Measurements from ENCODE around the gene COP1. TPM values are rescaled to one million over a fixed set of nuclear protein-coding genes. Genes with fewer than 3 reads are reported as not detected.
A peak's percentile ranks its signal among the peaks of the same experiment; 100 is the strongest.

The COP1 gene
- polyA plus RNA-seq, 3 donors: 44.0 to 74.2 (median 68.6) TPM

DNA sequence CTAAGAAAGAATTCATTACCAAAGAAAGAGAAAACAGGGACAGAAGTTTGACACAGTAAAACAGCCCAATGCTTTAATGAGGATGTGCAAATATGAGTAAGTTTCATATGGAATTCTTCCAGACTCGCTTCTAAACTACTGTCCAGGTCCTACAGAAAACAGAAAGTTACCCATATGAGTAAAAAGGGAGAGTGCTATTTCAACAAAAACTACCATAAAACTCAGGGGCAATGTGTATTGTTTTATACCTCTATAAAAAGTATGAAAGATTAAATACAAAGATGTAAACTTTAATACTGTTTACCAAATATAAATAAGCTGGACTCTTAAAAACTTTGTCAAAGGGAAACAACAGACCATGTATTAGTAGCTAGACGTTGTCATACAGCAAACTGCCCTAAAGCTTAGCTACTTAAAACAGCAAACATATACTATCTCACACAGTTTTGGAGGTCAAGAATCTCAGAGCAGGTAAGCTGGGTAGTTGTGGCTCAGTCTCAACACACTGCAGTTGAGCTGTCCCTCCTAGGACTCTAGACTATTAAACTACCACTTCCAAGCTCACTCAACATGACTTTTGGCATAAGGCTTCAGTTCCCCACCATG is 174.9 kb downstream of the COP1 start:
- TF ChIP-seq, protein P1, sequence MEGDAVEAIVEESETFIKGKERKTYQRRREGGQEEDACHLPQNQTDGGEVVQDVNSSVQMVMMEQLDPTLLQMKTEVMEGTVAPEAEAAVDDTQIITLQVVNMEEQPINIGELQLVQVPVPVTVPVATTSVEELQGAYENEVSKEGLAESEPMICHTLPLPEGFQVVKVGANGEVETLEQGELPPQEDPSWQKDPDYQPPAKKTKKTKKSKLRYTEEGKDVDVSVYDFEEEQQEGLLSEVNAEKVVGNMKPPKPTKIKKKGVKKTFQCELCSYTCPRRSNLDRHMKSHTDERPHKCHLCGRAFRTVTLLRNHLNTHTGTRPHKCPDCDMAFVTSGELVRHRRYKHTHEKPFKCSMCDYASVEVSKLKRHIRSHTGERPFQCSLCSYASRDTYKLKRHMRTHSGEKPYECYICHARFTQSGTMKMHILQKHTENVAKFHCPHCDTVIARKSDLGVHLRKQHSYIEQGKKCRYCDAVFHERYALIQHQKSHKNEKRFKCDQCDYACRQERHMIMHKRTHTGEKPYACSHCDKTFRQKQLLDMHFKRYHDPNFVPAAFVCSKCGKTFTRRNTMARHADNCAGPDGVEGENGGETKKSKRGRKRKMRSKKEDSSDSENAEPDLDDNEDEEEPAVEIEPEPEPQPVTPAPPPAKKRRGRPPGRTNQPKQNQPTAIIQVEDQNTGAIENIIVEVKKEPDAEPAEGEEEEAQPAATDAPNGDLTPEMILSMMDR (IDR thresholded peaks at IDR 0.05): no peak
- no peak overlapping the region for H2AFZ ChIP-seq (ENCODE audit: insufficient read depth, low read depth, low read length, poor library complexity, severe bottlenecking)
- intact Hi-C loops (cut with micrococcal nuclease): no loop called here
- H3K9me3 Mint-ChIP-seq: peaks cover 0 to under 1% (median 0%) of the 10 kb centered on the region in 7 donors
- H3K9ac ChIP-seq (ENCODE audit: insufficient read depth, low read length, poor library complexity, severe bottlenecking): no peak overlapping the region
- H4K20me1 ChIP-seq (ENCODE audit: insufficient read depth, low read length): peaks cover 61% of the 10 kb centered on the region
- peaks cover 6% of the 10 kb centered on the region for H3K79me2 ChIP-seq (ENCODE audit: insufficient read depth, low read length)
- H3K4me1 Mint-ChIP-seq: no peaks in the 10 kb centered on the region
- no peaks in the 10 kb centered on the region for H3K9me3 ChIP-seq (replicated peaks in 1 of 2; ENCODE audit: control insufficient read depth in 1 of 2, insufficient read depth in 1 of 2, low read length in 2 of 2)
- no peaks in the 10 kb centered on the region for H3K27me3 Mint-ChIP-seq (ENCODE audit: low read depth in 3 of 3)
- no peaks in the 10 kb centered on the region for H3K27me3 ChIP-seq (ENCODE audit: control insufficient read depth in 2 of 2, insufficient read depth in 2 of 2, low read length in 2 of 2)
- peaks cover 56 to 71% of the 10 kb centered on the region in 2 donors for H3K36me3 Mint-ChIP-seq
- peak overlapping the region in 2 of 7 donors; percentile 5 to 30 for H3K27ac Mint-ChIP-seq
- no peak overlapping the region for H3K4me3 Mint-ChIP-seq
- H3K27ac ChIP-seq (ENCODE audit: low read depth in 1 of 2, low read length in 2 of 2): no peak overlapping the region
- DNase-seq: no peak
- no peaks in the 10 kb centered on the region for H3K4me1 ChIP-seq (ENCODE audit: control insufficient read depth in 1 of 2, insufficient read depth in 2 of 2, low read length in 2 of 2)
- H3K4me3 ChIP-seq (replicated peaks in 1 of 3; ENCODE audit: low read depth in 2 of 3, low read length in 3 of 3): no peak overlapping the region
- peaks cover 42 to 83% of the 10 kb centered on the region in 2 donors for H3K36me3 ChIP-seq (replicated peaks in 1 of 2; ENCODE audit: control insufficient read depth in 1 of 2, insufficient read depth in 2 of 2, low read length in 2 of 2)
- H3K4me2 ChIP-seq (replicated peaks; ENCODE audit: extremely low read depth, low read length, poor library complexity, severe bottlenecking): no peak overlapping the region
- WGBS (ENCODE audit: insufficient coverage): no CpG with 5 or more reads among the region's 2 CpGs

DNA sequence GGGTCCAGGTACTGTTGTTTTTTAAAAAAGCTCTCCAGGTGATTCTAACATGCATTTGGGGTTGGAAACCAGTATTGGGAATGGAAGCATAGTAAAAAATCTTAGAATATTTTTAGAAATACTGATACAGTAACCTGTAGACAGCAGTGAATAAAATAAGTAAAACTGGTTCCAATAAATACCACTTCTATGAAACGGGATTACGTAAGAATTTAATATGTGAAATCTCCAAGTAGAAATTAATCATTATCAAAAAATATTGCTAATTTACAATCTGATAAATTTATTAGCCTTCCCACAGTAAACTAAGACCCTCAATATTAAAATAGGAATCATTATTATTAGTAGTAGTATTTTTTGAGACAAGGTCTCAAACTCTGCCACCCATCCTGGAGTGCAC is 177.5 kb downstream of the COP1 start:
- H4K20me1 ChIP-seq (ENCODE audit: insufficient read depth, low read length): peaks cover 55% of the 10 kb centered on the region
- H3K9ac ChIP-seq (ENCODE audit: insufficient read depth, low read length, poor library complexity, severe bottlenecking): no peak overlapping the region
- no peak overlapping the region for H3K4me2 ChIP-seq (replicated peaks; ENCODE audit: extremely low read depth, low read length, poor library complexity, severe bottlenecking)
- Mint-ChIP-seq H3K4me3 (no peak overlapping the region), H3K27me3 (ENCODE audit: low read depth in 3 of 3) (no peaks in the 10 kb centered on the region), H3K4me1 (no peaks in the 10 kb centered on the region), H3K27ac (no peak overlapping the region), H3K36me3 (peaks cover 42 to 57% of the 10 kb centered on the region in 2 donors), H3K9me3 (no peaks in the 10 kb centered on the region)
- no peak overlapping the region for H3K27ac ChIP-seq (ENCODE audit: low read depth in 1 of 2, low read length in 2 of 2)
- TF ChIP-seq, protein P1 (IDR thresholded peaks at IDR 0.05): no peak
- no peaks in the 10 kb centered on the region for H3K9me3 ChIP-seq (replicated peaks in 1 of 2; ENCODE audit: control insufficient read depth in 1 of 2, insufficient read depth in 1 of 2, low read length in 2 of 2)
- no peak overlapping the region for H3K4me3 ChIP-seq (replicated peaks in 1 of 3; ENCODE audit: low read depth in 2 of 3, low read length in 3 of 3)
- H3K4me1 ChIP-seq (ENCODE audit: control insufficient read depth in 1 of 2, insufficient read depth in 2 of 2, low read length in 2 of 2): no peaks in the 10 kb centered on the region
- peaks cover 2% of the 10 kb centered on the region for H3K79me2 ChIP-seq (ENCODE audit: insufficient read depth, low read length)
- no peak for DNase-seq
- no CpG with 5 or more reads among the region's 2 CpGs for WGBS (ENCODE audit: insufficient coverage)
- no peak overlapping the region for H2AFZ ChIP-seq (ENCODE audit: insufficient read depth, low read depth, low read length, poor library complexity, severe bottlenecking)
- no peaks in the 10 kb centered on the region for H3K27me3 ChIP-seq (ENCODE audit: control insufficient read depth in 2 of 2, insufficient read depth in 2 of 2, low read length in 2 of 2)
- intact Hi-C loops (cut with micrococcal nuclease): no loop called here
- H3K36me3 ChIP-seq (replicated peaks in 1 of 2; ENCODE audit: control insufficient read depth in 1 of 2, insufficient read depth in 2 of 2, low read length in 2 of 2): peaks cover 44 to 77% of the 10 kb centered on the region in 2 donors

All from CD14-positive monocyte (primary cell).